Liver (tissue), 9 donors: ENCODE measurements around the gene CLPTM1L. TPM values are rescaled to one million over a fixed set of nuclear protein-coding genes. Genes with fewer than 3 reads are reported as not detected.
A peak's percentile ranks its signal among the peaks of the same experiment; 100 is the strongest.
"Not testable (repeated sequence)": the region's sequence is repeated elsewhere in the genome, so short reads cannot be mapped to it uniquely, and the experiment has no call there.

ENCODE experiments used
- DNase-seq: peaks from one replicate; pipeline ENCODE4 v3.0.0-alpha.2; 2017; ENCODE audit warnings: low spot score
- H3K27ac ChIP-seq, 2 donors: one replicate each; pipeline ENCODE4 v1.7.0; 2013; ENCODE audit warnings: inconsistent platforms in 2 of 2, low read length in 2 of 2, control low read depth in 1 of 2, low read depth in 1 of 2, mild to moderate bottlenecking in 1 of 2
- H3K27me3 ChIP-seq, 4 donors: one replicate each; pipeline versions ENCODE4 v1.6.1 to v1.7.0; 2013; ENCODE audit warnings: low read length in 3 of 4, inconsistent platforms in 1 of 4, mild to moderate bottlenecking in 1 of 4, moderate library complexity in 1 of 4; ENCODE audit not compliant: control insufficient read depth in 4 of 4, insufficient read depth in 4 of 4
- H3K36me3 ChIP-seq, 4 donors: one replicate each; pipeline versions ENCODE4 v1.6.1 to v1.7.0; 2013; ENCODE audit warnings: low read length in 3 of 4, mild to moderate bottlenecking in 3 of 4, low read depth in 1 of 4, moderate library complexity in 1 of 4; ENCODE audit not compliant: control insufficient read depth in 4 of 4, insufficient read depth in 3 of 4
- H3K4me1 ChIP-seq, 4 donors: one replicate each; pipeline versions ENCODE4 v1.6.1 to v1.7.0; 2013; ENCODE audit warnings: low read length in 3 of 4, mild to moderate bottlenecking in 3 of 4, moderate library complexity in 1 of 4; ENCODE audit not compliant: control insufficient read depth in 4 of 4, insufficient read depth in 4 of 4
- H3K4me3 ChIP-seq, 3 donors: one replicate each; pipeline versions ENCODE4 v1.6.1 to v1.7.0; 2013; ENCODE audit warnings: low read length in 3 of 3, control low read depth in 1 of 3, low read depth in 1 of 3, mild to moderate bottlenecking in 1 of 3
- H3K9ac ChIP-seq, 2 donors: one replicate each; pipeline ENCODE4 v1.7.0; 2013; ENCODE audit warnings: low read length in 2 of 2, mild to moderate bottlenecking in 2 of 2, moderate library complexity in 2 of 2, control low read depth in 1 of 2, low read depth in 1 of 2
- H3K9me3 ChIP-seq, 4 donors: one replicate each; pipeline versions ENCODE4 v1.6.1 to v1.7.0; 2013; ENCODE audit warnings: low read length in 3 of 4; ENCODE audit not compliant: control insufficient read depth in 4 of 4
- ATF3 ChIP-seq: IDR thresholded peaks from 2 replicates; pipeline ENCODE4 v1.6.1; 2016; ENCODE audit warnings: antibody characterized with exemption
- CTCF ChIP-seq: fragments of 150-350 bp; IDR thresholded peaks from 2 replicates; pipeline ENCODE4 v1.5.1; 2017; ENCODE audit warnings: improper control_type of control experiment, low read depth, low read length; ENCODE audit not compliant: missing input control
- EGR1 ChIP-seq, 2 donors: IDR thresholded peaks; 2 replicates each; pipeline ENCODE4 v1.6.1; 2016 to 2018; ENCODE audit warnings: antibody characterized with exemption in 2 of 2, low read depth in 2 of 2
- FOXA2 ChIP-seq: IDR thresholded peaks from 2 replicates; pipeline ENCODE4 v1.6.1; 2016; ENCODE audit warnings: antibody characterized with exemption
- GABPA ChIP-seq, 2 donors: IDR thresholded peaks in 1 of 2; conservative IDR thresholded peaks in 1 of 2; 2 replicates each; pipeline ENCODE4 v1.6.1; 2016; ENCODE audit warnings: antibody characterized with exemption in 2 of 2, mild to moderate bottlenecking in 1 of 2, moderate library complexity in 1 of 2
- HNF4A ChIP-seq, 2 donors: conservative IDR thresholded peaks; 2 replicates each; pipeline ENCODE4 v1.6.1; 2016; ENCODE audit warnings: antibody characterized with exemption in 2 of 2, mild to moderate bottlenecking in 2 of 2
- HNF4G ChIP-seq: IDR thresholded peaks from 2 replicates; pipeline ENCODE4 v1.6.1; 2016; ENCODE audit warnings: antibody characterized with exemption
- JUND ChIP-seq, 2 donors: IDR thresholded peaks; 2 replicates each; pipeline ENCODE4 v1.6.1; 2016; ENCODE audit warnings: antibody characterized with exemption in 2 of 2
- MAX ChIP-seq: IDR thresholded peaks from 2 replicates; pipeline ENCODE4 v1.6.1; 2016; ENCODE audit warnings: antibody characterized with exemption
- NR2F2 ChIP-seq: IDR thresholded peaks from 2 replicates; pipeline ENCODE4 v1.6.1; 2016; ENCODE audit warnings: antibody characterized with exemption
- REST ChIP-seq: IDR thresholded peaks from 2 replicates; pipeline ENCODE4 v1.6.1; 2016; ENCODE audit warnings: antibody characterized with exemption, mild to moderate bottlenecking
- RXRA ChIP-seq, 2 donors: IDR thresholded peaks; 2 replicates each; pipeline ENCODE4 v1.6.1; 2017 to 2018; ENCODE audit warnings: antibody characterized with exemption in 2 of 2, mild to moderate bottlenecking in 1 of 2
- SP1 ChIP-seq: IDR thresholded peaks from 2 replicates; pipeline ENCODE4 v1.6.1; 2018; ENCODE audit warnings: antibody characterized with exemption, mild to moderate bottlenecking
- TAF1 ChIP-seq: conservative IDR thresholded peaks from 2 replicates; pipeline ENCODE4 v1.6.1; 2016; ENCODE audit warnings: antibody characterized with exemption, mild to moderate bottlenecking
- YY1 ChIP-seq: IDR thresholded peaks from 2 replicates; pipeline ENCODE4 v1.6.1; 2016; ENCODE audit warnings: antibody characterized with exemption, mild to moderate bottlenecking
- ZBTB33 ChIP-seq: IDR thresholded peaks from 2 replicates; pipeline ENCODE4 v1.6.1; 2016; ENCODE audit warnings: antibody characterized with exemption
- WGBS: extraction: QIAGEN DNeasy Blood & Tissue Kit; methylation state at CpG from one replicate; pipeline ENCODE4 v1.1.7; 2013; 5-methylcytosine and 5-hydroxymethylcytosine counted together
- polyA plus RNA-seq, 2 donors: library from polyadenylated mRNA; stranded (reverse) in 1 of 2; unstranded in 1 of 2; fragments of 200-250 nt in 1 of 2; fragments of >200 nt in 1 of 2; fragmentation: Nextera tagmentation in 1 of 2; extraction: Ambion mirVana in 1 of 2; gene quantifications; one replicate each; pipeline versions ENCODE4 v1.2.1 to v1.2.3, GENCODE V29; 2013 to 2015
- total RNA-seq, 2 donors: library from RNA; depleted of rRNA; stranded (reverse); fragments of >200 nt; gene quantifications; one replicate each; pipeline ENCODE4 v1.2.3, GENCODE V29; 2014
- donor health status: healthy.
- donor health status: healthy.
- donor health status: healthy.
- donor health status: healthy.
- donor health status: healthy.

Gene CLPTM1L
- total and polyA plus RNA-seq, 4 donors: 69.2 to 255 (median 146) TPM

GRCh38 chr5:1339139-1339817, 5.6 kb downstream of the CLPTM1L start:
- not testable (repeated sequence) for H3K9ac ChIP-seq, H3K9me3 ChIP-seq, DNase-seq, H3K27me3 ChIP-seq
- peak overlapping the region in 1 of 3 donors; percentile 24 for H3K4me3 ChIP-seq
- H3K27ac ChIP-seq: peak overlapping the region in 1 of 2 donors; percentile 25
- TF ChIP-seq NR2F2 (peak; percentile 82), HNF4G (peak; percentile 20), ZBTB33 (peak; percentile 61), SP1 (peak; percentile 88), YY1 (peak; percentile 26), REST (peak; percentile 77), RXRA (IDR thresholded peaks at IDR 0.05) (peak; percentile 97), HNF4A (conservative IDR thresholded peaks at IDR 0.05) (peak; percentile 82 to 85), MAX (peak; percentile 84), JUND (IDR thresholded peaks at IDR 0.05) (peak in 1 of 2 donors; percentile 45), EGR1 (IDR thresholded peaks at IDR 0.05; ENCODE audit: low read depth in 2 of 2) (peak; percentile 27 to 72)
- peaks cover 17 to 47% (median 29%) of the 10 kb centered on the region in 4 donors for H3K36me3 ChIP-seq
- peaks cover 17 to 73% (median 61%) of the 10 kb centered on the region in 4 donors for H3K4me1 ChIP-seq
- 45% methylated on average over 33 of the region's 34 CpGs for WGBS

- Histone ChIP-seq H3K4me1 (peaks cover 17 to 66% (median 55%) of the 10 kb centered on the region in 4 donors), H3K9me3 (no peaks in the 10 kb centered on the region), H3K4me3 (peak overlapping the region in 1 of 3 donors; percentile 24), H3K27ac (peak overlapping the region in 1 of 2 donors; percentile 25), H3K27me3 (no peaks in the 10 kb centered on the region), H3K36me3 (peaks cover 21 to 53% (median 34%) of the 10 kb centered on the region in 4 donors), H3K9ac (no peak overlapping the region)
- 69% methylated on average over 22 of the region's 22 CpGs for WGBS
- no peak for TF ChIP-seq REST
- no peak for TF ChIP-seq FOXA2
- no peak for TF ChIP-seq CTCF
- no peak for TF ChIP-seq NR2F2
- TF ChIP-seq ATF3: no peak
- no peak for TF ChIP-seq TAF1
- TF ChIP-seq GABPA (IDR thresholded peaks at IDR 0.05 in 1 of 2, conservative IDR thresholded peaks at IDR 0.05 in 1 of 2): no peak
- no peak for DNase-seq
These were observed 6.3 kb downstream of the CLPTM1L start for GRCh38 chr5:1338506-1339070.
